ENCODE results near the gene ZNF438.
A peak's percentile ranks its signal among the peaks of the same experiment; 100 is the strongest.

ZNF438 gene

GRCh38 chr10:31011017-31011664, 20.5 kb downstream of the ZNF438 start:
- no peak for DNase-seq

- no peak for DNase-seq
Measured at GRCh38 chr10:31010062-31010461, 21.6 kb downstream of the ZNF438 start.

GRCh38 chr10:31005895-31006294, 25.8 kb downstream of the ZNF438 start:
- no peak for DNase-seq

- no peak for DNase-seq
Measured at GRCh38 chr10:31004611-31005193, 27.0 kb downstream of the ZNF438 start.

- DNase-seq, result no peak
Measured at GRCh38 chr10:31001740-31002139, 29.9 kb downstream of the ZNF438 start.

- peak; percentile 0 for DNase-seq
Measured at GRCh38 chr10:31000867-31001266, 30.8 kb downstream of the ZNF438 start.

- no peak for DNase-seq
Measured at GRCh38 chr10:31000071-31000782, 31.4 kb downstream of the ZNF438 start.

GRCh38 chr10:30999070-30999712, 32.5 kb downstream of the ZNF438 start:
- DNase-seq, result no peak

- no peak for DNase-seq
Measured at GRCh38 chr10:30997536-30998235, 34.0 kb downstream of the ZNF438 start.

- DNase-seq, result no peak
Measured at GRCh38 chr10:30996481-30997005, 35.1 kb downstream of the ZNF438 start.

- no peak for DNase-seq
Measured at GRCh38 chr10:30995081-30995770, 36.4 kb downstream of the ZNF438 start.

GRCh38 chr10:30993155-30993554, 38.5 kb downstream of the ZNF438 start:
- DNase-seq, result no peak

GRCh38 chr10:30992681-30993080, 39.0 kb downstream of the ZNF438 start:
- DNase-seq, result no peak

- DNase-seq, result no peak
Measured at GRCh38 chr10:30991647-30992011, 40.0 kb downstream of the ZNF438 start.

GRCh38 chr10:30990971-30991646, 40.6 kb downstream of the ZNF438 start:
- no peak for DNase-seq

GRCh38 chr10:30990351-30990750, 41.3 kb downstream of the ZNF438 start:
- DNase-seq, result no peak

GRCh38 chr10:30988831-30989435, 42.7 kb downstream of the ZNF438 start:
- DNase-seq, result no peak

GRCh38 chr10:30987463-30987862, 44.2 kb downstream of the ZNF438 start:
- no peak for DNase-seq

GRCh38 chr10:30986053-30986555, 45.6 kb downstream of the ZNF438 start:
- no peak for DNase-seq

GRCh38 chr10:30985512-30985911, 46.2 kb downstream of the ZNF438 start:
- DNase-seq, result no peak
